Measurements from ENCODE around the gene DLG2.

DLG2 gene

DNA sequence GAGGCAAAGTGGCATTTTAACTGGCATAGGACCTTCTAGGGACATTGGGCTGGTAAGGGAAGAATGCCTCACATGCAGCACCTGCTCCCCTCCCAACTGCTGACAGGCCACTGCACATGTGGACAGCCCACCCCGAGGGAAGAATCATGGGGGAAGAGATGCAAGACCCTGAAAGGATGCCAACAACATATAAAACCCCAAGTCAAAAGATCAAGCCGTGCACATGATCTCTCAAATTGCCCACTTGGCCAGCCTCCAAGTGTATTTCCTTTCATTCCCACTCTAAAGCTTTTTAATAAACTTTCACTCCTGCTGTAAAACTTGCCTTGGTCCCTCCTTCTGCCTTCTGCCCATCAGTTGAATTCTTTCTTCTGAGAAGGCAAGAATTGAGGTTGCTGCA, 1393.1 kb downstream of the DLG2 start:
- no peak for DNase-seq

DNA sequence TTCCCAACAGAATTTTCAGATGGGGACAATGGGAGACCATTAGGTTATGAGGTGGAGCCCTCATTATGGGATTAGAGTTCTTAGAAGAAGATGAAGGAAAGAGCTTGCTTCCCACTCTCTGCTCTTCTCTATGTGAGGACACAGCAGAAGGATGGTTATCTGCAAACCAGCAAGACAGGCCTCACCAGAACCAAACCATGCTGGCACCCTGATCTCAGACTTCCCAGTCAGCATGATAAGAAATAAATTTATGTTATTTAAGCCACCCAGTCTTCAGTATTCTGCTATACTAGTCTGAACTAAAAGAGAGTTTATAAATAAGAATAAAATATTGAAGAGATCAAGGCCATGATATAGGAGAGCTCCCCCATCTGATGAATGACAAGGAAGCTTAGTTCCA, 1394.6 kb downstream of the DLG2 start:
- no peak for DNase-seq

DNA sequence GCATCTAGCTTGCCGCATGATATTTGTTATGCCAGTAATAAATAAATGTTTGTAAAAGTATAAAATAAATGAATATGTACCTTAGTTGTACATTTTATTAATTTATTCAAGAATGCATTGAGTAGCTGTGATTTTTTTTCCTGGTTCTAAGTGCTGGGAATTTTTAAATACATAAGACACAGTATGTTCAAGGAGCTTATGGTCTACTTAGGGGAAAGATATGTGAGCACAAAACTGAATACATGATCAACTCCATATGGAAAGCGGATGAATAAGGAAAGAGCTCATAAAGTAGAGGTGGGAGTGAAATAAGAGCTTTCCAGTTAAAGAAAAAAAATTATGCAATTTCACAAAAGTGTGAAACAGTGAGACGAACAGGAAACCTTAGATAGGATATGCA, 1396.7 kb downstream of the DLG2 start:
- no peak for DNase-seq

DNA sequence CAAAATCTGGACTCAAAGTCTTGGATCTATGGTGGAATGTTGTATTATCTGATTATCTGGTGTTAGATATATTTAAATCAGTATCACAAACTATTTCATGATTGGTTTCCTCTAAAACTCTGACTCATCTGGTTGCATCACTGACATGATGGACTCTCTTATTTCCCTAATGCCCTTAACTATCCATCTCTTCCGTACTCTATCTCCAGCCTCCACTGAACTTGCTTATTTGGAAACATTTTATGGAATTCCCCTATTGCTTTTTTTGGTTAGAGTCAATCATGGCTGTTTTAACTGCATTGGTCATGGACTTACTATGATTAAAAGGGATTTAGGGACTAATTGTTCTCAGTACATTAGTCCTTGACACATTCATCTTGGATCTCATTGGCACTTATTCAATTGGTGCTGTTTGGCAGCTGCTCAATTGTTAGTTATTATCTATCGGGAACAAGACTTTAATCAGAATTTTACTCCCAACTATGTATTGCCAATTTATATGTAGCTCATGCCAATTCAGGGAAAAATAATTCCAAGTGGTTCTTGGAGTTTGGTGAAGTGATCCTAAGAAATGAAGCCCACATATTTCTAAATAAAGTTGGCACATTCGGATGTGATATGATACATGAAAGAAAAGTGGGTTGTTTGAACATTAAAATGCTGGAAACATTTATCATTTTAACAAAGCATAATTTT, 1399.0 kb downstream of the DLG2 start:
- DNase-seq = no peak

DNA sequence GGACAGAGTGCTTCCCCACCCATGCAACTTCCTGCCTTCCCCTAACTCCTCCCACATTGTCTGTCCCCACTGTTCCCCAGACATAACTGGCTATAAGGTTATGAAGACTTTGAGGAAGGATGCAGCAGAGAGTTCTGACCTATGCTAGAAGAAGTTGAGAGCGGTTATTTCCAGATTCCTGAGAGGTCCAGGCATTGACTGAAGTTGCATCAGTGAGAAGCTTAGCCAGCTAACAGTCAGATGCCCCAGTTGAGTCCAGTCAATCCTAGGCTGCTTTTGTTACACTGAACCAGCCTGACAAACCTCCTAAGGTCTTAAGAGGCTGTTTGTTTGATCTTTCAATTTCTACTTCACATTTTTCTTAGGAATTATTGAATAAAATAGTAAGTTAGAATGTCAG, 1403.1 kb downstream of the DLG2 start:
- DNase-seq = no peak

DNA sequence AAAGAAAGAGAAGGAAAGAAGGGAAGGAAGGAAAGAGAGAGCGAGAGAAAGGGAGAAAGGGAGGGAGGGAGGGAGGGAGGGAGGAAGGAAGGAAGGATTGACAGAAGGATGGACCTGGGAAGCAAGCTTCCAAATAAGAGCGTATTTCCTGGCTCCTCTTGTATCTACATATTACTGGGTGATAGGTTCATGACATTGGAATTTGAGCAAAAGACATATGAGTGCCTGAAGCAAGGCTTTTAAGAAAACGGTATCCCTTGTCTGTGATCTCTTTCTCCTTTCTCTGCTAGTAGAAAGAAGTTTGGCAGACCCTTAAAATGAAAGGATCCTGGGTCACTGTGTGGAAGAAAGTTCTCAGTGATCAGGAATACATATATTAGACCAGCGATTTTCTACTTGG, 1408.8 kb downstream of the DLG2 start:
- no peak for DNase-seq

DNA sequence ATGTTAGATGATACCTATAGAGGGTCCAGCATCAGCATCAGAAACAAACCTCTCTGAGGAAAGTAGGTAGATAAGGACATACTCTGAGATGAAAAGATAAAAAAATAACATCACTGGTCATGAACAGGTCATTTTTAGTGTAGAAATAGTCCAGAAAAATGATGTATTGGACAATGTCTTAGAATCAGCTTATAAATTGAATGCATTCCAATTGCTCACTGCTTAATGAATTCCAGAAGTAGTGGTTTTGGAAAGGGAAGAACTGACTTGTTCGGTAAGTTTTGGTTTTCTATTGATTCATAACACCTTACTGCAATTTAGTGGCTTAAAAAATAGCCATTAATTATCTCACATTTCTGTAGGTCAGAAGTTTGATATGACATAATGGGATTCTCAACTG, 1411.5 kb downstream of the DLG2 start:
- no peak for DNase-seq

DNA sequence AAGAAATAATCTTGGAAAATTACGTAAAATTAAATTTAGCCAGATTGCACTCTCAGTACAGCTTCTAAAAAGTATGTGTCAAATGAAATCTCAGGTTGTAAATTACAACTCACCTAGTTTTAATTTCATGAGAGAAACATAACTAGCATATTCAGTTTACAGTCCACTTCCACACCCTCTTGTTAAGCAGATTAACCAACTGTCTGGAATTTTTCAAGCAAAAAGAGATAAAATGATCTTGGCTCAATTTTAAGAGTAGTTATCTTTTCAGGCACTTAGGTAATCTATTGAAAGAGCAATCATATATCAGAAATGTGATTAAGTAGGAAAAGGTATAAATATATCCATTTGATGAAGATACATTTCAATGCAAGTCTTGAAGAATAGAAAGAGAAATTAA, 1412.6 kb downstream of the DLG2 start:
- no peak for DNase-seq

DNA sequence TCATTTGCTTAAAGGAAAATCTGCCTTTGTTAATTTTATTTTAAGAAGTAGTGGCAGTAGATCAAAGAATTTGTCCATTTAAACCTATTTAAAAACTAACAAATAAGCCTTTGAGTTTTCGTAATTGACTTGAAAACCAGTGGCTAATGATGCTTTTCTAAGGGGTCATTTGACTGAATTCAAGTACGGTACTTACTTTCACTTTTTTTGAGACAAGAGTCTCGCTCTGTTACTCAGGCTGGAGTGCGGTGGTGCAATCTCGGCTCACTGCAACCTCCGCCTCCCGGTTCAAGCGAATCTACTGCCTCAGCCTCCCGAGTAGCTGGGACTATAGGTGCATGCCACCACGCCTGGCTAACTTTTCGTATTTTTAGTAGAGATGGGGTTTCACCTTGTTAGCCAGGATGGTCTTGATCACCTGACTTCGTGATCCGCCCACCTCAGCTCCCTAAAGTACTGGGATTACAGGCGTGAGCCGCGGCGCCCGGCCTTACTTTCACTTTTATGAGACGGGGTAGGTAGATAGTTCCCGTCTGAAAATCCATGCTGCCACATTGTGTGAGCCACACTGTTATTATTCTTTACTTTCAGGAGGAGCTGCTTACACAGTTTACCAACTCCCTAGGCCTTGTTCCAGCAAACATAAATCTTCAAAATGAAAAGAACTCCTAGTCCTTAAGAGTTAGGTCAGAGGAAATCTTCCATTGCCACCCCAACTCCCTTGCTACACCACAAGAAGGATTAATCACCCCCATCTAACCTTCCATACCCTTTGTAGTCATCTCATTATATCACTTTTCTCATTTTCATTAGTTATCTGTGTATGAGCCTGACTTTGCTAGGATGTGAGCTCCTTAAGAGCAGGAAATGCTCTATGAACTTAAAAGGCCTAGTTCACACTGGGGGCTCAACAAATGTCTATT, 1414.4 kb downstream of the DLG2 start:
- no peak for DNase-seq

DNA sequence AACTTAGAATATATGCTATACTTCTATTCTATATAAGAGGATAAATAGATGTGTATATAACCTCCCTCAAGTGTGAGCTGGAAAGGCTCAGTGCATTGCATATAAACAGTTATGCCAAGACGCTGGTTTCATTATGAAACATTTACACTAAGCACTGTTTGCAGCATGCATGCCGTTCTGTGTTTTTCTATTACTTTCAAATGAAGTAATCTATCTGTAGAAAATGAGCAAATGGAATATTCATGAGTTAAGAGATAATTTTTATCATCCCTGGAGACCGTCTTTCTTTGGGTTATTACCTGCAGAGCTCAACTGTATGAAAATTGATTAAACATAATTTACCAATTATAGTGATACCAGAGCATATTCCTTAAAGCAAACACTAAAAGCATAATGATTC, 1415.2 kb downstream of the DLG2 start:
- no peak for DNase-seq

DNA sequence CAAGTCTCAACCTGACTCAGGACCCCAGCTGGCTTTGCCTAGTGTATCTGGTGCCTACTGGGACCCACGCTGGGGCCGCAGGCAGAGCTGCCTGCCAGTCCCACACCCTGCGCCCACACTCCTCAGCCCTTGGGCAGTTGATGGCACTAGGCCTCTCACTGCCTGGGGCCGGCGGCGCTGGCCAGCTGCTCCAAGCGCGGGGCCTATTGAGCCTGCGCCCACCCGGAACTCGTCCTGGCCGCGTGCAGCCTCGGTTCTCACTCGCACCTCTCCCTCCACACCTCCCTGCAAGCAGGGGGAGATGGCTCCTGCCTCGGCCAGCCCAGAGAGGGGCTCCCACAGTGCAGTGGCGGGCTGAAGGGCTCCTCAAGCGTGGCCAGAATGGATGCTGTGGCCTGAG, 1432.4 kb downstream of the DLG2 start:
- DNase-seq = no peak

DNA sequence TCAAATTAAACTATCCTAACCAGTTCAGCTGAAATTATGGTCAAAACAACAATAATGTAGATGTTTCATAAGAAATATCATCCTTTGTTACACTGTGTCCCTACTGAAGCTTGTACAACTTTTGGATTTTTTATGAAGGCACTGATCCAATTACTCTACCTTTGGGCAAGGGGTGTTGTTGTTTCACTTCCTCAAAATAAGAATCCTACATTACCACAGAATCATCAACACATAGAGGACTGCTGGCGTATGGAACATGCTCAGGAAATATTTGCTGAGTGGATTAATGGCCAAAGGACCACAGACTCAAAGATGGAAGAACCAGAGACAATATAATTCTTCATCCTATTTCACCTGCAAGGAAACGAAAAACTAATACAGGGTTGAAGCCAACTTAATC, 1433.4 kb downstream of the DLG2 start:
- no peak for DNase-seq

DNA sequence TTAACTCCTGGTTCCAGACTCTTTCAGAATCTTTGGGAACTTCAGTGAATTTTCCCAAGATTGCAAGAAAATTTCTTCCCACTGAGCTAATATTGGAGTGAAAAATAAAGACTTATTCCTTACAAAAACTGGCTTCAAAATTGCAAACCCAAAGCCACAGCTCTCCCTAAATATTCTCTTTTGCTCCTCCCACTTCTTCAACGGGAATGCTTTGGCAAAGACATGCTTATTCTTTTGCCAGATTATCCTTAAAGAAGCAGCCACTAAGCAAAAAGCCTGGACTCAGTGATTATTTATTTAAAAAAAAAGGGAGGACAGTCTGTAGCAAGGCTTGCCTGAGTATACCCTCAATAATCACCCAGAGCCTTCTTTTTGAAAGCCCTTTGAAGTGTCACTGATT, 1438.6 kb downstream of the DLG2 start:
- DNase-seq = no peak

DNA sequence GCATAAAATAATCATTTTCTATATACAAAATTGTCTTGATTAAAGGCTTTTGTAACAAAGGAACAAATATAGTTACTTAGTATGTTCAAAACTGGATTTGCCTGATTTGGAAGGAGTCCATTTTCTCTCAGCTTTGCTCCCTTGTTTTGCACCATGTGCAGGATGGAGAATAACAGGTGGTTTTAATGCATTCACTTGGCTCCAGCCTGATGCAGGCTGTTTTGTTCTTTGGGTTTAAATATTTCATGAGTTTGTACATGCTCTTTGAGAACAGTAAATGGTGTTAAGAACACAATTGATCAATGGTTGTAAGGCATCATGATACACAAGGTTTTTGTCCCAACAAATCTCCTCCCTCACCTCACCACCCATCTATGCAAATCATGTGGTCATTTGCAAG, 1454.1 kb downstream of the DLG2 start:
- no peak for DNase-seq

DNA sequence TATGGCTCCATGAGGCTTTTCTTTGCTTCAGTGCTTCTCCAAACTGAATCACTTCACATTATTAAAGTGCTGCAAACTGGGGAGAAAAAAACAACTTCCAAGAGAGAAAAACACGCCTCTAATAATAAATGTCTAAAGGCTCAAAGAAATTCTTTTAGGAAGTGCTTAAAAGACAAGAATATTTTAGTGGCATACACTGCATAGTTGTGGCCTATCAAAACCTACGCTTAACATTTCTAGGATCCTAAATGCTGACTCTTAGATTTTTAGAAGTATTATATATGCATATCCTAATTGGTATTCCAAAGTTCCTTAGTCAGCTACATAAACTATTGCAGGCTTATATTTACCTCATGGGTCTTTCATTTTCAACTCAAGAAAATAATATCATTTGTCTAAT, 1462.0 kb downstream of the DLG2 start:
- no peak for DNase-seq

DNA sequence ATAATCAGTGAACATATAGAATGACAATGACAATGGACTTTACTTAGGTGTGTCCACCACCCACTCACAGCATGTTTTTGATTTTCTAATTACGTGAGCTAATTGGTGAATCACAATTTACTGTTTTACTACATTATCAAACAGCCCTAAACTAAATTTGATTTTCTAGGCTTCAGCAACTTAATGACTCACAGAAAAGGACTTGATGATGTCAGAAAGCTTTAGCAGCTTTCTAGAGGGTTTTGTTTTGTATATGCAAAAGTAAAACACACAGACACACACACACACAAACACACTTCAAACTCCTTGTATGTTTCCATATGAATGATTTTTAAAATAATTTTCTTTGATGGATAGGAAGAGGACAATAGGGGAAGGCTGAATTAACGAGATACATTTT, 1462.4 kb downstream of the DLG2 start:
- no peak for DNase-seq

DNA sequence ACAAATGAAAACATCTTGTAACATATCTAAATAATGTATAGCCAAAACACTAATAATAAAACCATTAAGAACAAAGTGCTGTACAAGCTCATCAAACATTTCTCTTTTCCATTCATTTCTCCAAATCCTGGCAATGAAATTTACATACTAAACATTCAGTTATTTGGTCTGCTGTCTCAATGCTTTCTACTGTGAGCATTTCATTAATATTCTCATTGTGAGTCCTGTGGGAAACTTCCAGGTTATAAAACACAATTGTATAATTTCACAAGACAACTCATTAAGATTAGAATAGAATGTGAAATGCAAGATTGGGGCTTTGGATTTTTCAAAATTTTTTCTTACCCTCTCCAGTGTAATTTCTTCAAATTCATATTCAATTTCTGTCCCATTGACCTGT, 1464.0 kb downstream of the DLG2 start:
- DNase-seq = no peak

DNA sequence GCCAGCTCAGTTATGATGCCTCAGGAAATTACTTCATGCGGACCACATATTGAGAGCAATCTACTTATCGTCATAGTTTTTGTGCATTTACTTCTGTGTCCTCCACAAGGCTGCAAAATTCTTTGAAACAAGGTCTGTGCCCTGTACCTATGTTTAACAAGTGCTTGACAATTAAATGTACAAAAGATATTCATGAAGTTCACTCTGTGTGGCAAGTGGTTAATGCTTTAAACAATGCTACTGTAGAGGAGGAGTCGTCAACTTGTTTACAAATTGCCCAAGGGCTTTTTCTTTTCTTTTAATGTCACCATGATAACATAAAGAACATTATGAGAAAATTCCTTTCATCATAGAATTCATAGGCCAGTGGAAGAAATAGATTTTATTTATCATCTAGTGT, 1469.5 kb downstream of the DLG2 start:
- no peak for DNase-seq

DNA sequence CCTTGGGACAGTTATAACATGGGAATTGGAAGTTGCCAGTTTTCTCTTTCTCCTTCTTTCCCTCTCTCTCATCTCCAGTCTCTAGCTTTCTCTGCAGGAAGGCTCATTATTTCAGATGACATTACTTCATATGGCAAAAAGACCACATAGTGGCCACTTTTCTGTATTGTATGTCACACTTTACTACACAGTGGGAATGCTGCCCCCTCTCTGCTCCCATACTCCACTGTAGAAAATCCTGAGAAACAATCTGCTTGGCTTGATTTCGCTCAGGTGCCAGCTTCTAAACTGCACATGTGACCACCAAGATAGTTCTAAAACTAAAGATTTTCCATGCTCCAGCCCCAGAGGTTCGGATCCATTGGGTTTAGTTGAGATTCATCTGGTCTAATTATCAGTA, 1480.3 kb downstream of the DLG2 start:
- DNase-seq = peak; percentile 14

DNA sequence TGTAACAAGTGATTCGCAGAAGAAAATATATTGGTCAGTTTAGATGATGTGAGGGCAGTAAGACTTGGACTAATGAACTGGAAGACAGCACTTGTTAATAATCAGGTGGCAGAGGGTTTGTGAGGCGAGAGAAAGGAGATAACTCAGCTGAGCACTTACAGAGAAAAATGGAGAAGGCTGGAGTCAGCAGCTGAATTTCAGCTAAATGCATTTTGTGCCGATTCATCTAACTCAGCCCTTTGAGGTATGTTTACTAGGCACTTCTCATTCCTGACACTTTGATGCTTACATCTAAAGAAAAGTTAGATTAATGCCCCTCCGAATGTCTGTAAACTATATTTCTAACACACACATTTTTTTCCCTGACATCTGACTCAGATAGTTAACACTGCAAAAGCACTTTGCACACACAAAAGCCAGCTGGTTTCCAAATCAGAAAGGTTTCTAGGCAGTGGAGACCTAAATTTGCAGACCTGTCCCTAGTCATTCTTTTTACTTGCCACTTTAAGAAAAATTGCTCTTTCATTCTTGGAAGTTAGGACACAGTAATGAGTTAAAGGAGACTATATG, 1481.4 kb downstream of the DLG2 start:
- no peak for DNase-seq

DNA sequence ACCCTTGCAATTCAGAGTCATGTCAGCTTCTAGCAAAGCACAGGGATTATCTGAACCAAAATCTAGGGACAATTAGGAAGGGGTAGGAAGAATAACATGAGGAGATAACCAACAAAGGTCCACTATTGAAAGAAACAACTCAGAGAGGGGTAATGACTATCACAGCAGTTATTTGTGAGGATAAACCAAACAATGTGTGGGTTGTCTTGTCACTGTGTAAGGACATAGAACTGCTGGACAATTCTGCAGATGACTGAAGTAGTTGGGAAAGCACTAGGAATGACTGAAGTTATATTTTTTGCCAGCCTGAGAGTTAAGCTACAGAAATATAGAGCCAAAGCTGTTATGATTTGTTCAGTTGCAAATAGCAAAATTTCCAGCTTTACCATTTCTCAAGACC, 1482.6 kb downstream of the DLG2 start:
- no peak for DNase-seq

DNA sequence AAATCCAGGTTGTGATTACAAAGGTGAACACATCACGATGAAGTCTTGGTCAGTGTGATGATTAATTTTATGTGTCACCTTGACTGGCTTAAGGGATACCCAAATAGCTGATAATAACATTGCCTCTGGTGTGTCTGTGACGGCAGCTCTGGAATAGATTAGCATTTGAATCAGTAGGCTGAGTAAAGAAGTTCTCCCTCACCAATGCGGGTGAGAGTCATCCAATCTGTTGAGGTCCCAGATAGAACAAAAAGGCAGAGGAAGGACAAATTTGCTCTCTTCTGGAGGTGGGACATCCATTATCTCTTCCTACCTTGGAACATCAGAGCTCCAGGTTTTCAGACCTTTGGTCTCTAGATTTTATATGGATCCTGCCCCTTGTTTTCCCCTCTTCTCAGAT, 1484.7 kb downstream of the DLG2 start:
- DNase-seq = no peak

DNA sequence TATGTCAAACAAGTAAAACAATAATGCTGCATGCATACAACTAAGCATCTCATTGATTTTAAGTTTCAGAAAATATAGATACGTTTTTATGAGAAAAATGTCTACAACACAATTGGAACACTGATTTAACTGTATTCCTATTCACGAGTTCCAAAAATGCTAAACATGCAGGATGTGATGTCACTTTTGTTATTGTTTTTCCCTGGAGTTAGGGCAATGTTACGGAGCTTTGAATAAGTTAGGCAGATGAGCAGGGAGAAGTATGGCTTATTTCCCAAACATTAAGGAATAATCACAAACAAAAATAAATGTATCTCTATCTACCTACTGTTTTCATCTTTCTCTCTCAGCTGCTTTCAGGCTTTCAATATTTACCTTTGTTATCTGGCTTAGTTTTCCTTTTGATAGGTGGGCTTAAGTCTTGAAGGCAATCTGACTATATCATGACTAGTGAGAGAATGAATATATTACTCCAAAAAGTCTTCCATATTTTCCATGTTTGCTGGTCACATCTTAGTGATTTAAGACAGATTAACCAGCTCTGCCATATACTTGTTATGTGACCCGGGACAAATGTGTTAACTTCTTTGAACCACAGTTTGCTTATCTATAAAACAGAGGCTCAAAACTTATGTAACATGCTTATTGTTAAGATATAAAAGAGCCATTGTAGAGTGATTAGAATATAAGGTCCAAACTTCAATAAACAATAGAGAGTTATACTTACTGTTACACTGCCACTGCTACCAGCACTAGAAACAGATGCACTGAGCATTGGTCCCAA, 1486.6 kb downstream of the DLG2 start:
- DNase-seq = no peak
